ENCODE data around the gene ERFL.

DNA sequence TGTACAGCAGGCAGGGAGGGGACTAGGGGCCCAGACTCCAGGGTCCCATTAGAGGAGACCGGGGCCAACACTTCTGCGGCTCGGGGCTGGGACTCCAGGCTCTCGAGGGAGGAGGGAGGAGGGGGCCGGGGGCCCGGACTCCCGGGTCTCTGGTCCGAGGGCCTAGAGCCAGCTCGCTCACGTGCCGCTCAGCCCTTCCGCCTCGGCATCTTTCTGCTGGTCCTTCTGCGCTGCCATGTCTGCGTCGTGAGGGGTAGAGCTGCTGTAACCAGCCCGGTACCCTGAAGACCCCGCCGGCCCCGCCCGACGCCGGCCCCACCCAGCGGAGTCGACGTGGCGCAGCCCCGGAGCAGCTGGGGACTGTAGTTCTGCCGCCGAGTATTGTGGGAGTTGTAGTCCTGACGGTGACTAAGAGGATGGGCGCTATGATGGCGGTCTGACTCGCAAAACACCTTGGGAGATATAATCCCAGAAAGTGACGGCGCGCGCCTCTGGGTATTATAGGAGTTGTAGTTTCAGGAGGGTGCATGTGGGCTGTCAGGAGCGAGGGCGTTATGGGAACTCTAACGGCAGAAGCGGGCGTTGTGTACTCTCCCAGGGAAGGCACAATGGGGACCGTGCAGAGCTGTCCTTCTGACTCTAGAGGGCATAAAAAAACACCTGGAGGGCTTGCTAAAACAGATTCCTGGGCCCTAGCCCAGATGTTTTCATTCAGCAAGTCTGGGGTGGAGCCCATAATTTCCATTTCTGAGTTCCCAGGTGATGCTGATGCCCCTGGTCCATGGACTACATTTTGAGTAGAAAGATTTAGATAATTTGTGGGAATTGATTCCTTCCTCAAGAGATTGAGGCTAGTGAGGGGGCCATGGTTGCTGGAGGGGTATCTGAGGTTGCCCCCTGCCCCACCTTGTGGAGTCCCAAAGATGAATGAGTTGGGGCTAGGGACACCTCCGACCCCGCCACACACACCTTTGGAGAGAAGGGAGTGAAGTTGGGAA, 31.1 kb upstream of the ERFL start, which contains the start of gene RABAC1:
- TF ChIP-seq, protein P1, sequence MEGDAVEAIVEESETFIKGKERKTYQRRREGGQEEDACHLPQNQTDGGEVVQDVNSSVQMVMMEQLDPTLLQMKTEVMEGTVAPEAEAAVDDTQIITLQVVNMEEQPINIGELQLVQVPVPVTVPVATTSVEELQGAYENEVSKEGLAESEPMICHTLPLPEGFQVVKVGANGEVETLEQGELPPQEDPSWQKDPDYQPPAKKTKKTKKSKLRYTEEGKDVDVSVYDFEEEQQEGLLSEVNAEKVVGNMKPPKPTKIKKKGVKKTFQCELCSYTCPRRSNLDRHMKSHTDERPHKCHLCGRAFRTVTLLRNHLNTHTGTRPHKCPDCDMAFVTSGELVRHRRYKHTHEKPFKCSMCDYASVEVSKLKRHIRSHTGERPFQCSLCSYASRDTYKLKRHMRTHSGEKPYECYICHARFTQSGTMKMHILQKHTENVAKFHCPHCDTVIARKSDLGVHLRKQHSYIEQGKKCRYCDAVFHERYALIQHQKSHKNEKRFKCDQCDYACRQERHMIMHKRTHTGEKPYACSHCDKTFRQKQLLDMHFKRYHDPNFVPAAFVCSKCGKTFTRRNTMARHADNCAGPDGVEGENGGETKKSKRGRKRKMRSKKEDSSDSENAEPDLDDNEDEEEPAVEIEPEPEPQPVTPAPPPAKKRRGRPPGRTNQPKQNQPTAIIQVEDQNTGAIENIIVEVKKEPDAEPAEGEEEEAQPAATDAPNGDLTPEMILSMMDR (conservative IDR thresholded peaks at IDR 0.05; ENCODE audit: low read length) = peak; percentile 76
- TF ChIP-seq EZH2phosphoT487 (IDR thresholded peaks at IDR 0.05; ENCODE audit: borderline replicate concordance, low read depth, low read length) = no peak

Measured in OCI-LY7 (cell line).